HEK293 (cell line): Measurements from ENCODE around the gene MANSC4.

ENCODE experiments used
- CTCF ChIA-PET: fragments of 350-600 bp; formaldehyde crosslinking; extraction: SDS; loops from one replicate; lab custom pipeline; 2021; ENCODE audit warnings: antibody characterized with exemption; lab: Yijun Ruan, JAX
- POLR2A ChIA-PET: fragments of 300-600 bp; formaldehyde crosslinking; extraction: SDS; loops from one replicate; lab custom pipeline; 2020; ENCODE audit warnings: antibody characterized with exemption, inconsistent platforms; lab: Yijun Ruan, JAX
- H3K27ac ChIP-seq: fragments of 200-500 bp; sonication (Bioruptor generic); 2 replicates; pipeline ENCODE4 v1.5.1; 2014; ENCODE audit warnings: low read depth, low read length, control low read depth, inconsistent platforms; ENCODE audit errors: extremely low read depth
- H3K36me3 ChIP-seq, 2 experiments: fragments of 200-500 bp in 1 of 2; sonication (Bioruptor generic) in 1 of 2; 1 replicate in 1 of 2; 2 replicates in 1 of 2; pipeline ENCODE4 v1.5.1; 2014 to 2017; ENCODE audit warnings: inconsistent platforms in 2 of 2, low read length in 2 of 2; ENCODE audit not compliant: control insufficient read depth in 2 of 2, insufficient read depth in 1 of 2
- H3K4me1 ChIP-seq: fragments of 200-500 bp; sonication (Bioruptor generic); 2 replicates; pipeline ENCODE4 v1.5.1; 2014; ENCODE audit warnings: mild to moderate bottlenecking, low read length, inconsistent platforms; ENCODE audit not compliant: control insufficient read depth, insufficient read depth
- H3K4me3 ChIP-seq: 2 replicates; pipeline ENCODE4 v1.5.1; 2011; ENCODE audit warnings: low read depth, mild to moderate bottlenecking, control low read depth, low read length, moderate library complexity
- H3K9me3 ChIP-seq: fragments of 200-500 bp; sonication (Bioruptor generic); 2 replicates; pipeline ENCODE4 v1.5.1; 2014; ENCODE audit warnings: low read depth, low read length, inconsistent platforms; ENCODE audit not compliant: control insufficient read depth, insufficient read depth
- HOXD13 ChIP-seq: sonication (generic); formaldehyde crosslinking; IDR thresholded peaks from 2 replicates; pipeline ENCODE4 v1.8.0; 2022; ENCODE audit warnings: missing genetic modification reagents, borderline replicate concordance
- KLF8 ChIP-seq: fragments of 450-650 bp; formaldehyde crosslinking; IDR thresholded peaks from 2 replicates; pipeline ENCODE4 v1.5.1; 2016; ENCODE audit warnings: missing biosample characterization, missing genetic modification characterization
- SCRT1 ChIP-seq: fragments of 450-650 bp; formaldehyde crosslinking; IDR thresholded peaks from 2 replicates; pipeline ENCODE4 v1.5.1; 2016; ENCODE audit warnings: missing biosample characterization, missing genetic modification characterization, borderline replicate concordance
- ZBTB17 ChIP-seq: fragments of 450-650 bp; formaldehyde crosslinking; IDR thresholded peaks from 2 replicates; pipeline ENCODE4 v1.5.1; 2016; ENCODE audit warnings: missing biosample characterization, missing genetic modification characterization
- ZEB2 ChIP-seq: fragments of 450-650 bp; formaldehyde crosslinking; IDR thresholded peaks from 2 replicates; pipeline ENCODE4 v1.5.1; 2016; ENCODE audit warnings: missing biosample characterization, missing genetic modification characterization
- ZNF221 ChIP-seq: fragments of 450-650 bp; formaldehyde crosslinking; IDR thresholded peaks from 2 replicates; pipeline ENCODE4 v1.5.1; 2017; ENCODE audit warnings: missing biosample characterization, missing genetic modification characterization, borderline replicate concordance
- ZNF239 ChIP-seq: fragments of 450-650 bp; formaldehyde crosslinking; IDR thresholded peaks from 2 replicates; pipeline ENCODE4 v1.5.1; 2016; ENCODE audit warnings: missing biosample characterization, missing genetic modification characterization
- ZNF248 ChIP-seq: fragments of 450-650 bp; formaldehyde crosslinking; IDR thresholded peaks from 2 replicates; pipeline ENCODE4 v1.5.1; 2017; ENCODE audit warnings: missing biosample characterization, missing genetic modification characterization
- ZNF501 ChIP-seq: fragments of 450-650 bp; formaldehyde crosslinking; IDR thresholded peaks from 2 replicates; pipeline ENCODE4 v1.5.1; 2016; ENCODE audit warnings: missing biosample characterization, missing genetic modification characterization
- ZNF555 ChIP-seq: fragments of 450-650 bp; formaldehyde crosslinking; conservative IDR thresholded peaks from 2 replicates; pipeline ENCODE4 v1.5.1; 2017; ENCODE audit warnings: missing biosample characterization, mild to moderate bottlenecking, missing genetic modification characterization, inconsistent platforms
- ZNF596 ChIP-seq: fragments of 450-650 bp; IDR thresholded peaks from 2 replicates; pipeline ENCODE4 v1.5.0; 2018; ENCODE audit warnings: missing biosample characterization, mild to moderate bottlenecking, missing genetic modification characterization, moderate library complexity
- ZNF600 ChIP-seq: fragments of 450-650 bp; formaldehyde crosslinking; IDR thresholded peaks from 2 replicates; pipeline ENCODE4 v1.5.1; 2016; ENCODE audit warnings: missing biosample characterization, missing genetic modification characterization
- ZNF670 ChIP-seq: fragments of 450-650 bp; formaldehyde crosslinking; IDR thresholded peaks from 2 replicates; pipeline ENCODE4 v1.5.1; 2016; ENCODE audit warnings: missing biosample characterization, missing genetic modification characterization, low read depth
- ZNF701 ChIP-seq: fragments of 450-650 bp; formaldehyde crosslinking; IDR thresholded peaks from 2 replicates; pipeline ENCODE4 v1.5.1; 2016; ENCODE audit warnings: missing biosample characterization, missing genetic modification characterization
- TF ChIP-seq, protein P1 (sequence below): IDR thresholded peaks from 2 replicates; pipeline ENCODE4 v1.6.1; 2011; ENCODE audit warnings: mild to moderate bottlenecking, low read depth, low read length, borderline replicate concordance
- TF ChIP-seq, protein P2 (sequence below): fragments of 450-650 bp; formaldehyde crosslinking; IDR thresholded peaks from 2 replicates; pipeline ENCODE4 v1.5.1; 2016; ENCODE audit warnings: missing biosample characterization, missing genetic modification characterization
- TF ChIP-seq, protein P3 (sequence below): fragments of 450-650 bp; formaldehyde crosslinking; IDR thresholded peaks from 2 replicates; pipeline ENCODE4 v1.5.1; 2016; ENCODE audit warnings: missing biosample characterization, missing genetic modification characterization, borderline replicate concordance
- TF ChIP-seq, protein P4 (sequence below): fragments of 450-650 bp; formaldehyde crosslinking; IDR thresholded peaks from 2 replicates; pipeline ENCODE4 v1.5.1; 2016; ENCODE audit warnings: missing biosample characterization, missing genetic modification characterization
- TF ChIP-seq, protein P5 (sequence below): fragments of 450-650 bp; formaldehyde crosslinking; IDR thresholded peaks from 2 replicates; pipeline ENCODE4 v1.5.0; 2017; ENCODE audit warnings: missing biosample characterization, missing genetic modification characterization, borderline replicate concordance
- TF ChIP-seq, protein P6 (sequence below): fragments of 450-650 bp; formaldehyde crosslinking; IDR thresholded peaks from 2 replicates; pipeline ENCODE4 v1.5.1; 2016; ENCODE audit warnings: missing biosample characterization, missing genetic modification characterization

The MANSC4 gene

DNA sequence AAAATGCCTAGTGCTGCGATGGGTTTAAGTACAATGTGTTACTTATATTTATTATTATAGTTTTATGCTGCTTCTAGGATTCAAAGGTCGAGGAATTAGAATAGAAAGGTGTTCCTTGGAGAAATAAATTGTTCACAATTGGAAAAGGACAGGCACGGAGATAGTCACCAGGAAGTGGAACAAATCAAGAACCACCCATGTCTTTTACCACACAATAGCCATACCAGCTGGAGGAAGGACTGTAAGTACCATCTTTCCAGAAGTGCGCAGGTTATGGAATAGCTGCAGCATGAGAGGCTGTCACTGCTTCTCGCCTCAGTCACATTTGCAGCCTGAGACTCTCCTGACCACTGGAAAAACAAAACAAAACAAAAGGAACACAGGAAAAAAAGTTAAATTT, 40.5 kb upstream of the MANSC4 start:
- POLR2A ChIA-PET: no interaction called here
- TF ChIP-seq, protein P1, sequence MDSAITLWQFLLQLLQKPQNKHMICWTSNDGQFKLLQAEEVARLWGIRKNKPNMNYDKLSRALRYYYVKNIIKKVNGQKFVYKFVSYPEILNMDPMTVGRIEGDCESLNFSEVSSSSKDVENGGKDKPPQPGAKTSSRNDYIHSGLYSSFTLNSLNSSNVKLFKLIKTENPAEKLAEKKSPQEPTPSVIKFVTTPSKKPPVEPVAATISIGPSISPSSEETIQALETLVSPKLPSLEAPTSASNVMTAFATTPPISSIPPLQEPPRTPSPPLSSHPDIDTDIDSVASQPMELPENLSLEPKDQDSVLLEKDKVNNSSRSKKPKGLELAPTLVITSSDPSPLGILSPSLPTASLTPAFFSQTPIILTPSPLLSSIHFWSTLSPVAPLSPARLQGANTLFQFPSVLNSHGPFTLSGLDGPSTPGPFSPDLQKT: no peak
- TF ChIP-seq ZNF221 (tag by site-specific recombination) (no peak), ZNF555 (tag by site-specific recombination) (no peak), HOXD13 (CRISPR knock-in tag) (no peak), ZNF596 (tag by site-specific recombination) (no peak), ZNF600 (peak; percentile 66)
- TF ChIP-seq, protein P2, sequence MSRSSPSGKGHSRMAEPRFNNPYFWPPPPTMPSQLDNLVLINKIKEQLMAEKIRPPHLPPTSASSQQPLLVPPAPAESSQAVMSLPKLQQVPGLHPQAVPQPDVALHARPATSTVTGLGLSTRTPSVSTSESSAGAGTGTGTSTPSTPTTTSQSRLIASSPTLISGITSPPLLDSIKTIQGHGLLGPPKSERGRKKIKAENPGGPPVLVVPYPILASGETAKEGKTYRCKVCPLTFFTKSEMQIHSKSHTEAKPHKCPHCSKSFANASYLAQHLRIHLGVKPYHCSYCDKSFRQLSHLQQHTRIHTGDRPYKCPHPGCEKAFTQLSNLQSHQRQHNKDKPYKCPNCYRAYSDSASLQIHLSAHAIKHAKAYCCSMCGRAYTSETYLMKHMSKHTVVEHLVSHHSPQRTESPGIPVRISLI (tag by site-specific recombination): no peak
- TF ChIP-seq, protein P3, sequence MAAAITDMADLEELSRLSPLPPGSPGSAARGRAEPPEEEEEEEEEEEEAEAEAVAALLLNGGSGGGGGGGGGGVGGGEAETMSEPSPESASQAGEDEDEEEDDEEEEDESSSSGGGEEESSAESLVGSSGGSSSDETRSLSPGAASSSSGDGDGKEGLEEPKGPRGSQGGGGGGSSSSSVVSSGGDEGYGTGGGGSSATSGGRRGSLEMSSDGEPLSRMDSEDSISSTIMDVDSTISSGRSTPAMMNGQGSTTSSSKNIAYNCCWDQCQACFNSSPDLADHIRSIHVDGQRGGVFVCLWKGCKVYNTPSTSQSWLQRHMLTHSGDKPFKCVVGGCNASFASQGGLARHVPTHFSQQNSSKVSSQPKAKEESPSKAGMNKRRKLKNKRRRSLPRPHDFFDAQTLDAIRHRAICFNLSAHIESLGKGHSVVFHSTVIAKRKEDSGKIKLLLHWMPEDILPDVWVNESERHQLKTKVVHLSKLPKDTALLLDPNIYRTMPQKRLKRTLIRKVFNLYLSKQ (tag by site-specific recombination): no peak
- Histone ChIP-seq H3K9me3 (no peaks in the 10 kb centered on the region), H3K4me3 (no peak overlapping the region), H3K4me1 (no peaks in the 10 kb centered on the region), H3K36me3 (no peaks in the 10 kb centered on the region), H3K27ac (no peak overlapping the region)
- CTCF ChIA-PET: interaction anchor here (0.6 to 1.9 kb wide), 24 partner anchors 9 to 1405 kb away, joined by 3 to 13 read pairs (median 4); no protein-coding TSS in a partner anchor

DNA sequence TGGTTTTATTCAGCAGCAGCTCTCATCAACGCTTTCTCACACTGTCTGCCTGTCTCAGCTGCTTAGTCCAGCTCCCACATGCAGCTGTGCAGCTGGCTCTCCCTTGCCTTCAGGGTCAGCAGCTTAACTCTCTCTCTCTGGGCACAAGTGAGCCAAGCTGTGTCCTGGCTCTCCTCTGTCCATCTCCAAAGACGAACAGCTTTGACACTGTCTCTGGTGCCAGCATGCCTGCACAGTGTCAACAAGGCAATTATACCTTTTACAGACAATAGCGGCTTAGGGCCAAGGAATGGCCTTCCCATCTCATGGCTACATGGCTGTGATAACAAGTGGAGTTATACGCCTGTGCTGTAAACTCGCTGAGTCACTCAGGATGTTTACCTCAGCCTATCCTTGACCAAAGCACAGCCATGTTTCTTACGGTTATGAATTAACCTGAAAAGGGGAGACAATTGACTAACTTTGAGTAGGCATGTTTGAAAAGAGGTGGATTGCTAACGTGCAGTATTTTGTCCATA, 38.4 kb upstream of the MANSC4 start:
- CTCF ChIA-PET: interaction anchor here (0.5 kb wide), 1 partner anchor 63 kb away, joined by 3 read pairs; no protein-coding TSS in a partner anchor
- TF ChIP-seq, protein P4, sequence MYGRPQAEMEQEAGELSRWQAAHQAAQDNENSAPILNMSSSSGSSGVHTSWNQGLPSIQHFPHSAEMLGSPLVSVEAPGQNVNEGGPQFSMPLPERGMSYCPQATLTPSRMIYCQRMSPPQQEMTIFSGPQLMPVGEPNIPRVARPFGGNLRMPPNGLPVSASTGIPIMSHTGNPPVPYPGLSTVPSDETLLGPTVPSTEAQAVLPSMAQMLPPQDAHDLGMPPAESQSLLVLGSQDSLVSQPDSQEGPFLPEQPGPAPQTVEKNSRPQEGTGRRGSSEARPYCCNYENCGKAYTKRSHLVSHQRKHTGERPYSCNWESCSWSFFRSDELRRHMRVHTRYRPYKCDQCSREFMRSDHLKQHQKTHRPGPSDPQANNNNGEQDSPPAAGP (tag by site-specific recombination): no peak
- TF ChIP-seq ZNF701 (tag by site-specific recombination): no peak
- no peak for TF ChIP-seq ZNF670 (tag by site-specific recombination)
- no peak for TF ChIP-seq SCRT1 (tag by site-specific recombination)
- no peak for TF ChIP-seq ZNF248 (tag by site-specific recombination)
- TF ChIP-seq ZNF239 (tag by site-specific recombination): no peak
- TF ChIP-seq, protein P5, sequence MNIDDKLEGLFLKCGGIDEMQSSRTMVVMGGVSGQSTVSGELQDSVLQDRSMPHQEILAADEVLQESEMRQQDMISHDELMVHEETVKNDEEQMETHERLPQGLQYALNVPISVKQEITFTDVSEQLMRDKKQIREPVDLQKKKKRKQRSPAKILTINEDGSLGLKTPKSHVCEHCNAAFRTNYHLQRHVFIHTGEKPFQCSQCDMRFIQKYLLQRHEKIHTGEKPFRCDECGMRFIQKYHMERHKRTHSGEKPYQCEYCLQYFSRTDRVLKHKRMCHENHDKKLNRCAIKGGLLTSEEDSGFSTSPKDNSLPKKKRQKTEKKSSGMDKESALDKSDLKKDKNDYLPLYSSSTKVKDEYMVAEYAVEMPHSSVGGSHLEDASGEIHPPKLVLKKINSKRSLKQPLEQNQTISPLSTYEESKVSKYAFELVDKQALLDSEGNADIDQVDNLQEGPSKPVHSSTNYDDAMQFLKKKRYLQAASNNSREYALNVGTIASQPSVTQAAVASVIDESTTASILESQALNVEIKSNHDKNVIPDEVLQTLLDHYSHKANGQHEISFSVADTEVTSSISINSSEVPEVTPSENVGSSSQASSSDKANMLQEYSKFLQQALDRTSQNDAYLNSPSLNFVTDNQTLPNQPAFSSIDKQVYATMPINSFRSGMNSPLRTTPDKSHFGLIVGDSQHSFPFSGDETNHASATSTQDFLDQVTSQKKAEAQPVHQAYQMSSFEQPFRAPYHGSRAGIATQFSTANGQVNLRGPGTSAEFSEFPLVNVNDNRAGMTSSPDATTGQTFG (tag by site-specific recombination): no peak
- TF ChIP-seq KLF8 (tag by site-specific recombination): no peak
- no peak for TF ChIP-seq ZNF501 (tag by site-specific recombination)
- no peak for TF ChIP-seq ZBTB17
- TF ChIP-seq ZEB2 (tag by site-specific recombination): no peak
- TF ChIP-seq, protein P6, sequence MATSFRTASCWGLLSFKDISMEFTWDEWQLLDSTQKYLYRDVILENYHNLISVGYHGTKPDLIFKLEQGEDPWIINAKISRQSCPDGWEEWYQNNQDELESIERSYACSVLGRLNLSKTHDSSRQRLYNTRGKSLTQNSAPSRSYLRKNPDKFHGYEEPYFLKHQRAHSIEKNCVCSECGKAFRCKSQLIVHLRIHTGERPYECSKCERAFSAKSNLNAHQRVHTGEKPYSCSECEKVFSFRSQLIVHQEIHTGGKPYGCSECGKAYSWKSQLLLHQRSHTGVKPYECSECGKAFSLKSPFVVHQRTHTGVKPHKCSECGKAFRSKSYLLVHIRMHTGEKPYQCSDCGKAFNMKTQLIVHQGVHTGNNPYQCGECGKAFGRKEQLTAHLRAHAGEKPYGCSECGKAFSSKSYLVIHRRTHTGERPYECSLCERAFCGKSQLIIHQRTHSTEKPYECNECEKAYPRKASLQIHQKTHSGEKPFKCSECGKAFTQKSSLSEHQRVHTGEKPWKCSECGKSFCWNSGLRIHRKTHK: no peak
- POLR2A ChIA-PET: no interaction called here

More for the DNA sequence above, 38.4 kb upstream of the MANSC4 start:
- no peaks in the 10 kb centered on the region for H3K4me1 ChIP-seq
- no peaks in the 10 kb centered on the region for H3K9me3 ChIP-seq
- H3K4me3 ChIP-seq: no peak overlapping the region
- no peak overlapping the region for H3K27ac ChIP-seq
- H3K36me3 ChIP-seq: no peaks in the 10 kb centered on the region
